CD14-positive monocyte (primary cell): Measurements from ENCODE around the gene GRAMD2B. TPM values are rescaled to one million over a fixed set of nuclear protein-coding genes. Genes with fewer than 3 reads are reported as not detected.

Source experiments
- DNase-seq, 3 donors: peaks; one replicate each; pipeline ENCODE4 v3.0.0-alpha.2; 2011 to 2022
- H2AFZ ChIP-seq: 2 replicates; pipeline ENCODE4 v1.6.0; 2012; ENCODE audit warnings: mild to moderate bottlenecking, low read depth, low read length, inconsistent platforms; ENCODE audit not compliant: insufficient read depth, poor library complexity, severe bottlenecking
- H3K27ac ChIP-seq, 2 donors: 1 replicate in 1 of 2; 2 replicates in 1 of 2; pipeline ENCODE4 v1.5.1; 2012 to 2013; ENCODE audit warnings: low read length in 2 of 2, control low read depth in 1 of 2, inconsistent platforms in 1 of 2, low read depth in 1 of 2, mild to moderate bottlenecking in 1 of 2
- H3K27me3 ChIP-seq, 2 donors: one replicate each; pipeline versions ENCODE4 v1.6.0 to v1.6.1; 2011 to 2013; ENCODE audit warnings: low read length in 2 of 2; ENCODE audit not compliant: control insufficient read depth in 2 of 2, insufficient read depth in 2 of 2
- H3K36me3 ChIP-seq, 2 donors: replicated peaks in 1 of 2; 1 replicate in 1 of 2; 2 replicates in 1 of 2; pipeline versions ENCODE4 v1.5.1 to v1.6.1; 2012 to 2013; ENCODE audit warnings: low read length in 2 of 2, control low read depth in 1 of 2, inconsistent platforms in 1 of 2, mild to moderate bottlenecking in 1 of 2; ENCODE audit not compliant: insufficient read depth in 2 of 2, control insufficient read depth in 1 of 2
- H3K4me1 ChIP-seq, 2 donors: 1 replicate in 1 of 2; 2 replicates in 1 of 2; pipeline versions ENCODE4 v1.5.1 to v1.6.1; 2012 to 2013; ENCODE audit warnings: low read length in 2 of 2, control low read depth in 1 of 2, inconsistent platforms in 1 of 2, mild to moderate bottlenecking in 1 of 2, moderate library complexity in 1 of 2; ENCODE audit not compliant: insufficient read depth in 2 of 2, control insufficient read depth in 1 of 2
- H3K4me2 ChIP-seq: replicated peaks from 2 replicates; pipeline ENCODE3; 2012; ENCODE audit warnings: low read length, moderate library complexity, mild to moderate bottlenecking; ENCODE audit not compliant: poor library complexity, severe bottlenecking; ENCODE audit errors: extremely low read depth
- H3K4me3 ChIP-seq, 3 experiments: fragments of 200-600 bp in 1 of 3; sonication (generic) in 1 of 3; replicated peaks in 1 of 3; 1 replicate in 2 of 3; 2 replicates in 1 of 3; pipeline ENCODE4 v1.5.1; 2011 to 2013; ENCODE audit warnings: low read length in 3 of 3, mild to moderate bottlenecking in 3 of 3, control low read depth in 2 of 3, low read depth in 2 of 3, inconsistent platforms in 1 of 3, moderate library complexity in 1 of 3
- H3K79me2 ChIP-seq: 2 replicates; pipeline ENCODE4 v1.6.0; 2012; ENCODE audit warnings: mild to moderate bottlenecking, control low read depth, inconsistent platforms, low read length, moderate library complexity; ENCODE audit not compliant: insufficient read depth
- H3K9ac ChIP-seq: 2 replicates; pipeline ENCODE4 v1.6.0; 2017; ENCODE audit warnings: low read length, mild to moderate bottlenecking; ENCODE audit not compliant: insufficient read depth, poor library complexity, severe bottlenecking
- H3K9me3 ChIP-seq, 2 donors: replicated peaks in 1 of 2; 1 replicate in 1 of 2; 2 replicates in 1 of 2; pipeline versions ENCODE4 v1.5.1 to v1.6.1; 2012 to 2013; ENCODE audit warnings: low read length in 2 of 2, control low read depth in 1 of 2; ENCODE audit not compliant: control insufficient read depth in 1 of 2, insufficient read depth in 1 of 2
- H4K20me1 ChIP-seq: 2 replicates; pipeline ENCODE4 v1.6.0; 2012; ENCODE audit warnings: mild to moderate bottlenecking, low read length, control low read depth, moderate library complexity; ENCODE audit not compliant: insufficient read depth
- H3K27ac Mint-ChIP-seq, 7 donors: one replicate each; pipeline ENCODE4 v1.8.0; 2020; ENCODE audit warnings: mild to moderate bottlenecking in 7 of 7, mixed read lengths in 7 of 7, moderate library complexity in 6 of 7, inconsistent platforms in 2 of 7
- H3K27me3 Mint-ChIP-seq, 3 donors: one replicate each; pipeline ENCODE4 v1.8.0; 2021 to 2022; ENCODE audit warnings: low read depth in 3 of 3, mild to moderate bottlenecking in 3 of 3, mixed read lengths in 3 of 3, moderate library complexity in 3 of 3, inconsistent platforms in 1 of 3
- H3K36me3 Mint-ChIP-seq, 2 donors: one replicate each; pipeline ENCODE4 v1.8.0; 2020; ENCODE audit warnings: mixed read lengths in 2 of 2, inconsistent platforms in 1 of 2, mild to moderate bottlenecking in 1 of 2
- H3K4me1 Mint-ChIP-seq: one replicate; pipeline ENCODE4 v1.8.0; 2020; ENCODE audit warnings: mild to moderate bottlenecking, mixed read lengths
- H3K4me3 Mint-ChIP-seq, 2 donors: one replicate each; pipeline ENCODE4 v1.8.0; 2020; ENCODE audit warnings: mild to moderate bottlenecking in 2 of 2, mixed read lengths in 2 of 2, moderate library complexity in 1 of 2
- H3K9me3 Mint-ChIP-seq, 7 donors: one replicate each; pipeline ENCODE4 v1.8.0; 2020 to 2022; ENCODE audit warnings: mixed read lengths in 7 of 7, mild to moderate bottlenecking in 6 of 7, moderate library complexity in 6 of 7, inconsistent platforms in 2 of 7
- WGBS: methylation state at CpG from one replicate; pipeline ENCODE4 v1.1.5; 2013; ENCODE audit warnings: missing lambda C conversion rate; ENCODE audit not compliant: insufficient coverage; 5-methylcytosine and 5-hydroxymethylcytosine counted together
- intact Hi-C, 2 donors: fragments of 100-400 bp; cut with micrococcal nuclease; formaldehyde crosslinking; loops; one replicate each; pipeline versions ENCODE4 v1.15.0 to v1.15.1; 2023
- polyA plus RNA-seq, 3 donors: library from polyadenylated mRNA; depleted of rRNA in 1 of 3; unstranded in 2 of 3; stranded (reverse) in 1 of 3; fragments of 300-500 nt in 2 of 3; fragments of >200 nt in 1 of 3; fragmentation: Illumina TruSeq in 2 of 3; gene quantifications; 1 replicate in 2 of 3; 2 replicates in 1 of 3; pipeline ENCODE4 v1.2.3, GENCODE V29; 2012 to 2021
- TF ChIP-seq, protein P1 (sequence below): fragments of 200-600 bp; IDR thresholded peaks from one replicate; pipeline ENCODE4 v1.8.0; 2022; ENCODE audit warnings: antibody characterized with exemption, mild to moderate bottlenecking

Gene GRAMD2B
- polyA plus RNA-seq, 3 donors: 0.79 to 1.2 (median 1.1) TPM

- peaks cover 0 to 2% (median 2%) of the 10 kb centered on the region in 3 donors for H3K27me3 Mint-ChIP-seq
- H3K27me3 ChIP-seq: no peaks in the 10 kb centered on the region
- H3K4me1 Mint-ChIP-seq: no peaks in the 10 kb centered on the region
- H3K4me3 ChIP-seq: no peak overlapping the region
- intact Hi-C loops: no loop called here
- peaks cover 0 to 2% (median 0%) of the 10 kb centered on the region in 7 donors for H3K9me3 Mint-ChIP-seq
- peak overlapping the region in 1 of 7 donors; percentile 14 for H3K27ac Mint-ChIP-seq
- no peaks in the 10 kb centered on the region for H3K4me1 ChIP-seq
- H3K36me3 ChIP-seq: no peaks in the 10 kb centered on the region
- H3K27ac ChIP-seq: no peak overlapping the region
- H3K79me2 ChIP-seq: no peaks in the 10 kb centered on the region
- no peak overlapping the region for H2AFZ ChIP-seq
- H3K36me3 Mint-ChIP-seq: peaks cover 0 to 4% of the 10 kb centered on the region in 2 donors
- no peak for DNase-seq
- H4K20me1 ChIP-seq: no peaks in the 10 kb centered on the region
- TF ChIP-seq, protein P1, sequence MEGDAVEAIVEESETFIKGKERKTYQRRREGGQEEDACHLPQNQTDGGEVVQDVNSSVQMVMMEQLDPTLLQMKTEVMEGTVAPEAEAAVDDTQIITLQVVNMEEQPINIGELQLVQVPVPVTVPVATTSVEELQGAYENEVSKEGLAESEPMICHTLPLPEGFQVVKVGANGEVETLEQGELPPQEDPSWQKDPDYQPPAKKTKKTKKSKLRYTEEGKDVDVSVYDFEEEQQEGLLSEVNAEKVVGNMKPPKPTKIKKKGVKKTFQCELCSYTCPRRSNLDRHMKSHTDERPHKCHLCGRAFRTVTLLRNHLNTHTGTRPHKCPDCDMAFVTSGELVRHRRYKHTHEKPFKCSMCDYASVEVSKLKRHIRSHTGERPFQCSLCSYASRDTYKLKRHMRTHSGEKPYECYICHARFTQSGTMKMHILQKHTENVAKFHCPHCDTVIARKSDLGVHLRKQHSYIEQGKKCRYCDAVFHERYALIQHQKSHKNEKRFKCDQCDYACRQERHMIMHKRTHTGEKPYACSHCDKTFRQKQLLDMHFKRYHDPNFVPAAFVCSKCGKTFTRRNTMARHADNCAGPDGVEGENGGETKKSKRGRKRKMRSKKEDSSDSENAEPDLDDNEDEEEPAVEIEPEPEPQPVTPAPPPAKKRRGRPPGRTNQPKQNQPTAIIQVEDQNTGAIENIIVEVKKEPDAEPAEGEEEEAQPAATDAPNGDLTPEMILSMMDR: no peak
- 88% methylated on average over 2 of the region's 5 CpGs for WGBS
- no peak overlapping the region for H3K4me3 Mint-ChIP-seq
- no peak overlapping the region for H3K4me2 ChIP-seq
- no peaks in the 10 kb centered on the region for H3K9me3 ChIP-seq
- no peak overlapping the region for H3K9ac ChIP-seq
These were observed 74.3 kb downstream of the GRAMD2B start for GRCh38 chr5:126497506-126497905.

DNA sequence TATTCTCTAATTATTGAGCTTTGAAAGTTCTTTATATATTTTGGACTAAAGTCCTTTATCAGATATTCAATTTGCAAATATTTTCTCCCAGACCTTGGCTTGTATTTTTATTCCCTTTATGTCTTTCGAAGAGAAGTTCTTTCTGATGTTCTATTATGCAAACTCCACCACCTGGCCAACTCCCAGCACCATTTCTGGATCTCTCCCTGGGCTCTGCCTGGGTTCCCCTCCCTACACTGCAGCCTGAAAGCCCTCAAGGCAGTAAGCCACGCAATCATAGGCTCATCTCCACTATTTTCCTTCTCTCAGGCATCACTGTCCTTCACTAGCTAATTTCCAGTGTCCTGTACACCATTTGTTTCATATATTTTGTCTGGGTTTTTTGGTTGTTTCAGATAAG lies 76.1 kb downstream of the GRAMD2B start:
- Histone ChIP-seq H3K79me2 (no peaks in the 10 kb centered on the region), H3K27ac (no peak overlapping the region), H4K20me1 (no peaks in the 10 kb centered on the region), H3K4me2 (no peak overlapping the region), H3K9me3 (no peaks in the 10 kb centered on the region), H3K9ac (no peak overlapping the region), H3K4me1 (no peaks in the 10 kb centered on the region), H3K27me3 (no peaks in the 10 kb centered on the region), H3K36me3 (no peaks in the 10 kb centered on the region), H3K4me3 (no peak overlapping the region), H2AFZ (no peak overlapping the region)
- DNase-seq: no peak
- peaks cover 0 to 2% (median 1%) of the 10 kb centered on the region in 3 donors for H3K27me3 Mint-ChIP-seq
- intact Hi-C loops: no loop called here
- H3K27ac Mint-ChIP-seq: peak overlapping the region in 1 of 7 donors; percentile 20
- H3K9me3 Mint-ChIP-seq: peaks cover 0 to 2% (median 0%) of the 10 kb centered on the region in 7 donors
- WGBS: no CpG with 5 or more reads among the region's 2 CpGs
- TF ChIP-seq, protein P1: no peak
- H3K36me3 Mint-ChIP-seq: no peaks in the 10 kb centered on the region
- H3K4me3 Mint-ChIP-seq: no peak overlapping the region
- H3K4me1 Mint-ChIP-seq: no peaks in the 10 kb centered on the region
